CD4-positive, CD25-positive, alpha-beta regulatory T cell (primary cell): ENCODE measurements around the gene ZSWIM5. TPM values are rescaled to one million over a fixed set of nuclear protein-coding genes. Genes with fewer than 3 reads are reported as not detected.
"Not testable (repeated sequence)": the region's sequence is repeated elsewhere in the genome, so short reads cannot be mapped to it uniquely, and the experiment has no call there.

ENCODE experiments used
- ATAC-seq, 2 donors: fragments of 150-1000 bp; cut with Tn5 transposase; one replicate each; pipeline ENCODE4 v1.10.0; 2021; ENCODE audit warnings: low read depth in 2 of 2, moderate number of reproducible peaks in 2 of 2, moderate library complexity in 1 of 2
- DNase-seq, 3 donors: peaks; one replicate each; pipeline versions ENCODE4 v3.0.0 to v3.0.0-alpha.2; 2012 to 2022; ENCODE audit warnings: mixed read lengths in 1 of 3
- H3K27ac ChIP-seq: one replicate; pipeline ENCODE4 v1.7.0; 2013; ENCODE audit warnings: mild to moderate bottlenecking, low read length; ENCODE audit not compliant: insufficient read depth, poor library complexity, severe bottlenecking
- H3K27me3 ChIP-seq: one replicate; pipeline ENCODE4 v1.7.0; 2013; ENCODE audit warnings: low read length; ENCODE audit not compliant: control insufficient read depth, insufficient read depth
- H3K36me3 ChIP-seq: one replicate; pipeline ENCODE4 v1.7.0; 2013; ENCODE audit warnings: mild to moderate bottlenecking, low read length, moderate library complexity; ENCODE audit not compliant: control insufficient read depth, insufficient read depth
- H3K4me1 ChIP-seq: 2 replicates; pipeline ENCODE4 v1.7.0; 2013; ENCODE audit warnings: mild to moderate bottlenecking, low read length; ENCODE audit not compliant: insufficient read depth, control insufficient read depth, poor library complexity, severe bottlenecking
- H3K4me3 ChIP-seq: one replicate; pipeline ENCODE4 v1.7.0; 2013; ENCODE audit warnings: low read depth, mild to moderate bottlenecking, low read length, moderate library complexity
- H3K9me3 ChIP-seq, 2 experiments: 1 replicate in 1 of 2; 2 replicates in 1 of 2; pipeline ENCODE4 v1.7.0; 2013; ENCODE audit warnings: low read length in 2 of 2, mild to moderate bottlenecking in 1 of 2, moderate library complexity in 1 of 2; ENCODE audit not compliant: control insufficient read depth in 2 of 2
- H3K27ac Mint-ChIP-seq, 3 donors: one replicate each; pipeline ENCODE4 v1.8.0; 2020 to 2022; ENCODE audit warnings: mild to moderate bottlenecking in 3 of 3, mixed read lengths in 3 of 3, moderate library complexity in 2 of 3
- H3K27me3 Mint-ChIP-seq: one replicate; pipeline ENCODE4 v1.8.0; 2022; ENCODE audit warnings: mild to moderate bottlenecking, mixed read lengths
- H3K36me3 Mint-ChIP-seq: one replicate; pipeline ENCODE4 v1.8.0; 2020; ENCODE audit warnings: mixed read lengths
- H3K4me1 Mint-ChIP-seq, 4 donors: one replicate each; pipeline ENCODE4 v1.8.0; 2020 to 2022; ENCODE audit warnings: mixed read lengths in 4 of 4, mild to moderate bottlenecking in 1 of 4
- H3K4me3 Mint-ChIP-seq, 4 donors: one replicate each; pipeline ENCODE4 v1.8.0; 2020 to 2022; ENCODE audit warnings: mild to moderate bottlenecking in 4 of 4, mixed read lengths in 4 of 4, moderate library complexity in 3 of 4
- H3K9me3 Mint-ChIP-seq, 7 donors: one replicate each; pipeline ENCODE4 v1.8.0; 2020 to 2022; ENCODE audit warnings: mixed read lengths in 7 of 7, mild to moderate bottlenecking in 3 of 7, moderate library complexity in 2 of 7
- polyA plus RNA-seq, 4 donors: library from polyadenylated mRNA; unstranded; fragments of 300-500 nt; fragmentation: Illumina TruSeq; gene quantifications; one replicate each; pipeline ENCODE4 v1.2.3, GENCODE V29; 2021
- total RNA-seq: library from RNA; stranded (reverse); gene quantifications from one replicate; pipeline ENCODE4 v1.2.3, GENCODE V29; 2022

Gene ZSWIM5
- total and polyA plus RNA-seq, 5 donors from 2014 or later, result 0.09 to 0.23 (median 0.10) TPM; not detected in 1

DNA sequence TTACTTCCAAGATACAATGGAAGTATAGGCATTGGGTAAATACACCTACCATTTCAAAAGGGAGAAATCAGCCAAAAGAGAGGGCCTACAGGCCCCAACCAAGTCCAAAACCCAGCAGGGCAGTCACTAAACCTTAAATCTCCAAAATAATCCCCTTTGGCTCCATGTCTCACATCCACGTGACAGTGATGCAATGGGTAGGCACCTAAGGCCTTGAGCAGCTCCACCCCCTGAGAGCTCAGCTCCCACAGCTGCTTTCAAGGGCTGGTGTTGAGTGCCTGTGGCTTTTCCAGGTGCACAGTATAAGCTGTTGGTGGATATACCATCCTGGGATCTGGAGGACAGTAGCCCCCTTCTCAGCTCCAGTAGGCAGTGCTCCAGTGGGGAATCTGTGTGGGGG lies 121.8 kb downstream of the ZSWIM5 start:
- H3K36me3 ChIP-seq, result no peaks in the 10 kb centered on the region
- Mint-ChIP-seq H3K4me3 (no peak overlapping the region), H3K4me1 (peaks cover 0 to 4% (median 0%) of the 10 kb centered on the region in 4 donors), H3K27ac (no peak overlapping the region), H3K27me3 (peaks cover 9% of the 10 kb centered on the region), H3K36me3 (no peaks in the 10 kb centered on the region), H3K9me3 (peaks cover 0 to 3% (median 0%) of the 10 kb centered on the region in 7 donors)
- H3K27me3 ChIP-seq, result no peaks in the 10 kb centered on the region
- H3K4me1 ChIP-seq, result no peaks in the 10 kb centered on the region
- DNase-seq, result no peak
- no peak overlapping the region for H3K27ac ChIP-seq
- no peak for ATAC-seq
- H3K4me3 ChIP-seq, result no peak overlapping the region
- H3K9me3 ChIP-seq, result no peaks in the 10 kb centered on the region

DNA sequence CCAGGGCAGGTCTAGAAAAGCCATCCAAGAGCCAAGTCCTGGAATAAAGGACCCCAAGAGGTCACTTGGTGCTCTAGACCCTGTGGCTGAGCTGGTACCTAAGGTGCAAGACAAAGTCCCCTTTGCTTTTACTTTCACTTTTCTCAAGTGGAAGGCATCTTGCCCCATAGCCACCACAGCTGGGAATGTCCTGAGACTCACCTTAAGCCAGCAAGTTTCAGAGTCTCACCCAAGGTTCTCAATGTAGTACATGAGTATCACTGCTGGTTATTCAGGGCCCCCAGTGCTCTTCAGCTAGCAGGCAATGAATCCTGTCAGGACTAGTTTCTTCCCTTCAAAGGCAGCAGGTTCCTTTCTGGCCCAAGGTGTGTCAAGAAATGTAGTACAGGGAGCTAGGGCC lies 126.9 kb downstream of the ZSWIM5 start:
- DNase-seq, result no peak
- Histone ChIP-seq H3K27ac (no peak overlapping the region), H3K4me1 (no peaks in the 10 kb centered on the region), H3K27me3 (peaks cover 10% of the 10 kb centered on the region), H3K9me3 (no peaks in the 10 kb centered on the region), H3K4me3 (no peak overlapping the region), H3K36me3 (no peaks in the 10 kb centered on the region)
- no peak for ATAC-seq
- Mint-ChIP-seq H3K4me1 (peaks cover 0 to 4% (median 0%) of the 10 kb centered on the region in 4 donors), H3K27ac (no peak overlapping the region), H3K36me3 (no peaks in the 10 kb centered on the region), H3K4me3 (no peak overlapping the region), H3K9me3 (peaks cover 0 to 11% (median 5%) of the 10 kb centered on the region in 7 donors), H3K27me3 (peaks cover 31% of the 10 kb centered on the region)

- not testable (repeated sequence) for H3K36me3 Mint-ChIP-seq, H3K36me3 ChIP-seq, H3K27ac Mint-ChIP-seq, H3K4me3 Mint-ChIP-seq, H3K27ac ChIP-seq, ATAC-seq, H3K9me3 ChIP-seq, DNase-seq, H3K4me3 ChIP-seq, H3K4me1 ChIP-seq, H3K4me1 Mint-ChIP-seq
- Mint-ChIP-seq H3K9me3 (peaks cover 2 to 19% (median 8%) of the 10 kb centered on the region in 7 donors), H3K27me3 (peaks cover 41% of the 10 kb centered on the region)
- H3K27me3 ChIP-seq, result peaks cover 12% of the 10 kb centered on the region
Measured at GRCh38 chr1:45076959-45077358, 129.4 kb downstream of the ZSWIM5 start.

- H3K27ac Mint-ChIP-seq, result no peak overlapping the region
- H3K4me3 Mint-ChIP-seq, result no peak overlapping the region
- Histone ChIP-seq H3K4me3 (no peak overlapping the region), H3K27ac (no peak overlapping the region), H3K27me3 (peaks cover 13% of the 10 kb centered on the region), H3K9me3 (no peaks in the 10 kb centered on the region), H3K4me1 (no peaks in the 10 kb centered on the region), H3K36me3 (no peaks in the 10 kb centered on the region)
- no peaks in the 10 kb centered on the region for H3K36me3 Mint-ChIP-seq
- H3K9me3 Mint-ChIP-seq, result peaks cover 1 to 23% (median 10%) of the 10 kb centered on the region in 7 donors
- peaks cover 38% of the 10 kb centered on the region for H3K27me3 Mint-ChIP-seq
- DNase-seq, result no peak
- H3K4me1 Mint-ChIP-seq, result peaks cover 0 to 2% (median 0%) of the 10 kb centered on the region in 4 donors
- no peak for ATAC-seq
Measured at GRCh38 chr1:45071567-45071966, 134.8 kb downstream of the ZSWIM5 start.

DNA sequence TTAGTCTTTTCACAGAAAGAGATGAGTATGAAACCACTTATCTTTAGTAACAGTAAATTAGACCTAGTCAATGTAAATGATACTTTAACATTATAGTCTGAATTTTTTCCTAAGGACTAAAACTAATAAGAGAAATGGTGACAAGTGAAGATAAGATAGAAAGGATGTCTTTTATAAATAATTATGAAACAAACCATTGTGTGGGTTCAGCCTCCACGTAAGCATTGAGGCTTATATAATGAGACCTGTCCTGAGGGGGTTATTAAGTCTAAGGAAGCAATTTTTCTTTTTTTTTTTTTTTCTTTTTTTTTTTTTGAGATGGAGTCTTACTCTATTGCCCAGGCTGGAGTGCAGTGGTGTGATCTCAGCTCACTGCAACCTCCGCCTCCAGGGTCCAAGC lies 138.6 kb downstream of the ZSWIM5 start:
- no peak overlapping the region for H3K4me3 ChIP-seq
- ATAC-seq (no peak), DNase-seq (no peak)
- no peak overlapping the region for H3K27ac Mint-ChIP-seq
- no peaks in the 10 kb centered on the region for H3K4me1 ChIP-seq
- peaks cover 2% of the 10 kb centered on the region for H3K27me3 ChIP-seq
- no peaks in the 10 kb centered on the region for H3K36me3 Mint-ChIP-seq
- peaks cover 0 to 2% (median 0%) of the 10 kb centered on the region in 4 donors for H3K4me1 Mint-ChIP-seq
- H3K27me3 Mint-ChIP-seq, result peaks cover 27% of the 10 kb centered on the region
- no peaks in the 10 kb centered on the region for H3K36me3 ChIP-seq
- no peaks in the 10 kb centered on the region for H3K9me3 ChIP-seq
- peaks cover 0 to 8% (median 0%) of the 10 kb centered on the region in 7 donors for H3K9me3 Mint-ChIP-seq
- no peak overlapping the region for H3K4me3 Mint-ChIP-seq
- no peak overlapping the region for H3K27ac ChIP-seq

GRCh38 chr1:45065083-45065482 lies 141.3 kb downstream of the ZSWIM5 start:
- no peak overlapping the region for H3K4me3 ChIP-seq
- ATAC-seq (no peak), DNase-seq (no peak)
- Mint-ChIP-seq H3K9me3 (peaks cover 0 to 4% (median 0%) of the 10 kb centered on the region in 7 donors), H3K27me3 (peaks cover 8% of the 10 kb centered on the region), H3K27ac (no peak overlapping the region), H3K36me3 (no peaks in the 10 kb centered on the region), H3K4me1 (no peaks in the 10 kb centered on the region), H3K4me3 (no peak overlapping the region)
- no peaks in the 10 kb centered on the region for H3K9me3 ChIP-seq
- no peaks in the 10 kb centered on the region for H3K27me3 ChIP-seq
- H3K36me3 ChIP-seq, result no peaks in the 10 kb centered on the region
- no peak overlapping the region for H3K27ac ChIP-seq
- H3K4me1 ChIP-seq, result no peaks in the 10 kb centered on the region

- not testable (repeated sequence) for H3K27ac ChIP-seq, H3K4me1 Mint-ChIP-seq, H3K4me3 ChIP-seq, ATAC-seq, H3K4me1 ChIP-seq, H3K4me3 Mint-ChIP-seq, H3K9me3 ChIP-seq, H3K36me3 Mint-ChIP-seq, H3K27me3 ChIP-seq, H3K27ac Mint-ChIP-seq, H3K9me3 Mint-ChIP-seq, H3K36me3 ChIP-seq, DNase-seq
- peaks cover 15% of the 10 kb centered on the region for H3K27me3 Mint-ChIP-seq
Measured at GRCh38 chr1:45062463-45062862, 143.9 kb downstream of the ZSWIM5 start.

GRCh38 chr1:45059829-45060228 lies 146.6 kb downstream of the ZSWIM5 start:
- Mint-ChIP-seq H3K27me3 (peaks cover 12% of the 10 kb centered on the region), H3K9me3 (no peaks in the 10 kb centered on the region), H3K4me3 (no peak overlapping the region), H3K27ac (no peak overlapping the region), H3K36me3 (no peaks in the 10 kb centered on the region), H3K4me1 (no peaks in the 10 kb centered on the region)
- ATAC-seq, result no peak
- Histone ChIP-seq H3K9me3 (no peaks in the 10 kb centered on the region), H3K27ac (no peak overlapping the region), H3K27me3 (no peaks in the 10 kb centered on the region), H3K4me3 (no peak overlapping the region), H3K36me3 (no peaks in the 10 kb centered on the region), H3K4me1 (no peaks in the 10 kb centered on the region)
- no peak for DNase-seq
